ELF-1 (cell line): ENCODE data around the gene PDZD4.
"Not testable (repeated sequence)": the region's sequence is repeated elsewhere in the genome, so short reads cannot be mapped to it uniquely, and the experiment has no call there.

Experiments
- DNase-seq: peaks from one replicate; pipeline ENCODE4 v3.0.0-alpha.2; 2016; ENCODE audit warnings: low read depth, low spot score

Gene PDZD4

DNA sequence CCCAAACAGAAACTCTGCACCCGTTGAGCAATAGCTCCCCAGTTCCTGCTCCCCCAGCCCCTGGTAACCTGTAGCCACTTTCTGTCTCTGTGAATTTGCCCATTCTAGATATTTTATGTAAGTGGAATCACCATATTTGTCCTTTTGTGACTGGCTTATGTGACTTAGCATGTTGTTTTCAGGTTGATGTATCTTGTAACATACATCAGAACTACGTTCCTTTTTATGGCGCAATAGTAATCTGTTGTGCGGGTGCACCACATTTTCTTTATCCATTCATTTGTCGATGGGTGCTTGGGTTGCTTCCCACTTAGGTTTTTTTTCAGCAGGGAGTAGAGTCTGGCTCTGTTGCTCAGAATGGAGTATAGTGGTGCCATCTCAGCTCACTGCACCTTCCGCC, 6.6 kb upstream of the PDZD4 start:
- DNase-seq, result no peak

- peak; percentile 61 for DNase-seq
Observed at GRCh38 chrX:153832728-153833127, 2.4 kb upstream of the PDZD4 start.

- no peak for DNase-seq
Observed at GRCh38 chrX:153831429-153832150, 1.2 kb upstream of the PDZD4 start.

GRCh38 chrX:153830640-153831428, 490 bp upstream of the PDZD4 start:
- no peak for DNase-seq

DNA sequence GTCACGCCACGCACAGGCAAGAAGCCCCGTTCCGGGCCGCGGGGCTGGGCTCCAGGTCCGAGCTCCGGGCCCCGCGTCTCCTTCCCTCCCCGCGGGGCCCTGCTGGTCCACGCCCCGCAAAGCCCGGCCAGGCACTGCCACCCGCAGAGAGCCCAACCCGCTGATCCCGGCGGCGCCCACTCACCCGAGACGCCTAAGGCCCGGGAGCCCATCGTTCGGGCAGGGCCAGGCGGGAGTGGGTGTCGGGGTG, 870 bp downstream of the PDZD4 start:
- no peak for DNase-seq

- peak; percentile 83 for DNase-seq
Observed at GRCh38 chrX:153828723-153829548, 1.4 kb downstream of the PDZD4 start.

GRCh38 chrX:153828308-153828707, 2.0 kb downstream of the PDZD4 start:
- peak; percentile 59 for DNase-seq

DNA sequence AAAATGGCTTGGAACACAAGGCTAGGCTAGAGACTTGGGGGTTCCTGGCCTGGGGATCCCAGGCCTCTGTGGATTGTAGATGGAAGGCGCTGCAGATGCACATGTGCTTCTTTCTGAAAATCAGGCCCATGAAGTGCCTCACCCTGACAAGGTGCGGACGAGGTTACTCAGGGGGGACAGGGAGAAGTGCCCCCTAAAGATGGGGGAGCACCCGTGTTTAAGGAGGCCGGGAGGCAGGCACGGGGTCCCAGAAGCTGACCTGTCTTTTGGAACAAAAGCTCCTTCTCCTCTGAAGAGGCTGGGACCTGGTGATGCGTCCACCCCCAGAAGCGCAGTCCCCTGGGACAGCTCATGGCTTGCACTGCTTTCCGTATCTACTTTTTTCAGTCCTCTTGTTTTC, 2.4 kb downstream of the PDZD4 start:
- DNase-seq, result no peak

DNA sequence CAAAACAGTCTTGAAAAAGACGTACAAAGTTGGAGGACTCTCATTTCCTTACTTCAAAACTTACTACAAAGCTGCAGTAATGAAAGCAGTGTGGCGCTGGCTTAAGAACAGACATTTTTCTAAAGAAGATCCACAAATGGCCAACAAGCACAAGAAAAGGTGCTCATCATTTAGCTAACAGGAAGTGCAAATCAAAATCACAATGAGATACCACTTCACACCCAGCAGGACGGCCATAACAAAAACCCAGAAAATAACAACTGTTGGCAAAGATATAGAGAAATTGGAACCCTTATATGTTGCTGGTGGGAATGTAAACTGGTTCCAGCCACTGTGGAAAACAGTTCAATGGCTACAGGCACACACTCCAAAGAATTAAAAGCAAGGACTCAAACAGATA, 3.3 kb downstream of the PDZD4 start:
- no peak for DNase-seq

DNA sequence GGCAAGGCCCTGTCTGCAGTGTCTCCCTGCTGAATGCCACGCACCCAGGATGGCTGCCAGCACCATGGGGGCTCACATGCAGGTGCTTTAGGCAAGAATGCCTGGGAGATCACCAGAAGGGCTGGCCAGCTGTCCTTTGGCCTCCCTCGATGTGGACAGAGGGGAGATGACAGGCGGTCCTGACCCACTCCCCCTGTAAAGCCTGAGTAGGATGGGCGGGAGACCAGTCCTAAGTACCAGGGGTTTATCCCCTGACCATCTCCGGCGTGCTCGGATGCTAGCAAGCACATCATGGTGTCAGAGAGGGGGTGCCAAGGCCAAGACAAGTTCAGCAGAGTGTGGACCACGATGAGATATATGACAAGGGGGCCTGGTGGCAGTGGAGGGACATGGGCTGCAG, 5.3 kb downstream of the PDZD4 start:
- no peak for DNase-seq

GRCh38 chrX:153824348-153824747, 6.0 kb downstream of the PDZD4 start:
- no peak for DNase-seq

DNA sequence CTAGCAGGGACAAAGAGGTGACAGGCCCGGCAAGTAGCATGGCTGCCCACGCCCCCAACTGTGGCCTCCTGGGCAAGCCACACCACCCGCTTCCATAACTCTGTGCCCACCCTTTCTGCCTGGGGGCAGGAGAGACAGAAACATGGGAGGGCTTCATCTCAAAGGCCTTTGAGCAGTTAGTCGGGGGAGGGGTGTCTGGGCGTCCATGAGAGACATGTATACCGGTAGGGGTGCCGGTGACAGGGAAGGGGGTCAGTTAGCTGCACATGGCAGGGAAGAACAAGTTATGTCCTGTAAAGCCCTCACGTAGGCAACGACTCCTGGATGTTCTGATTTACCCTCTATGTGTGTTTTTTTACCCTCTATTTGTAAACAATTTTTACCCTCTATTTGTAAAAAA, 9.3 kb downstream of the PDZD4 start:
- DNase-seq, result no peak

- DNase-seq, result no peak
Observed at GRCh38 chrX:153820601-153821000, 9.7 kb downstream of the PDZD4 start.

- peak; percentile 69 for DNase-seq
Observed at GRCh38 chrX:153819384-153820040, 10.8 kb downstream of the PDZD4 start.

GRCh38 chrX:153818571-153819383, 11.6 kb downstream of the PDZD4 start:
- peak; percentile 78 for DNase-seq

DNA sequence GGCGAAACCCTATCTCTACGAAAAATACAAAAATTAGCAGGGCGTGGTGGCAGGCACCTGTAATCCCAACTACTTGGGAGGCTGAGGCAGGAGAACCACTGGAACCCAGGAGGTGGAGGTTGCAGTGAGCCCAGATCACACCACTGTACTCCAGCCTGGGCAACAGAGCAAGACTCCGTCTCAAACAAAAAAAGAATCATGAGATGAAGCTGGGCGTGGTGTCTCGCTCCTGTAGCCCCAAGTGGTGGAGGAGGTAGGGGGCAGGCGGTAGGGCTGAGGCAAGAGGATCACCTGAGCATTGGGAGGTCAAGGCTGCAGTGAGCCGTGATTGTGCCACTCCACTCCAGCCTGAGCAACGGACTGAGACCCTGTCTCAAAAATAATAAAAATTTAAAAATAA, 12.3 kb downstream of the PDZD4 start:
- not testable (repeated sequence) for DNase-seq

DNA sequence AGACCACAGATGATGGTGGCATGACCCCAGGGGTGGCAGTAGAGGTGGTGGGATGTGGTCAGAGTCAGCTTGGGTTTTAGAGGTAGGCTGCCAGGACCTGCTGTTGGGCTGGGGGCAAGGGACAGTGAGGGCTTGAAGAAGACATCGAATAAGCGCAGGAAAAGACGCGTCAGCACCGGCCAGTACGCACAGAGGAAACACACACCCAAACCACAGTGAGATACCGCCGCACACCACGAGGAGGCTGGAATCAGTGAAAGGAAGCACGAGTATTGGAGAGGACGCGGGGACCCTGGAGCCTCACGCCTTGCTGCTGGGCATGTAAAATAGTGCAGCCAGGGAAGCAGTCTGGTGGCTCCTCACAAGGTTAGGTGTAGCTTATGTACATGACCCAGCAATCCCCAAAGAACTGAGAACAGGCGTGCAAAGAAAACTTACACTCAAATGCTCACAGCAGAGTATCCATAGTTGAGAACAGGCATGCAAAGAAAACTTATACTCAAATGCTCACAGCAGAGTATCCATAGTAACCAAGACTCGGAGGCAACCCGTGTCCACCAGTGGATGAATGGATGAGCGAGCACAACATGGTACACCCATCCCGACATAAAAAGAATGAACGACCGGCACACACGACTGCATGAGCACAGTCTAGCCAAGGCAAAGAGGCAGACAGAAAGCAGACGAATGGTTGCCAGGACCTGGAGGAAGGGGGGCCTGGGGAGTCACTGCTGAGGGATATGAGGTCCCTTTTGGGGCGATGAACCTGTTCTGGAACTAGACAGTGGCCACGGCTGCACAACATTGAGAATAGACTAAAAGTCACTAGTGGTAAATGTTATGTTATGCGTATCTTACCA, 13.3 kb downstream of the PDZD4 start:
- DNase-seq, result peak; percentile 55

- DNase-seq, result no peak
Observed at GRCh38 chrX:153814591-153815315, 15.6 kb downstream of the PDZD4 start.

DNA sequence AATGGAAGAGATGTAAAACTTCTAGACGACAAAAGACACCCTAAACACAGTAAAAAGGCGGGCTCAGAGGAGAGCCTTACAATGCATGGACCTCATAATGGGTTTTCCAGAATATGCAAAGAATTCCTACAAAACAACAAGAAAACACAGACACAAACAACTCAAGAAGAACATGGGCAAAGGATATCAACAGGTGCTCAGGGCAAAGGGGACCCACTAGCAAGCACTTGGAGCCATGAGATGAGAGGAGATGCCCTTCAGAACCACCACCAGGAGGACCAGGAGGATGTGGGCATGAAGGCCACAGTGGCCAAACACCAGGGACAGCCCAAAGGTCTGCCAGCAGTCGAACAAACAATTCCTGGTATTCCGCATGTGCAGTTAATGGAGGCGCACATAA, 17.2 kb downstream of the PDZD4 start:
- no peak for DNase-seq

DNA sequence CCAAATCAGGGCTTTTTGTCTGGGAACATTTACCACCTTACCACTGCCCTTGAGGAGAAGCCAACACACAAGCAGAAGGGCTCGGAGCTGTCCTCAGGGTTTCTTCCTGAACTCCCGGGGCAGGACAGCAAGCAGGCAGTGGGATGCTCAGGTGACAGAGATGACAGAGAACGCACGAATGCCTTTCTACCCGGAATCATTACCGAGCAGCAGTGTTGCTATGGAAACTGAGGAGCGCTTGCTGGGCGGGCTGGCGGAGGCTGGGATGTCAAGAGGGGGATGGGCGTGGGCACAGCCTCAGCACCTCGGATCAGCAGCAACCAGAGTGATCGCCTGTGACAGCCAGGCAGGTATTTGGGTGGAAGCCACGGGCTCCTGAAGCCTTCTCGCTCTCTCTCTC, 18.1 kb downstream of the PDZD4 start:
- DNase-seq, result peak; percentile 64
